Measurements from ENCODE around the gene ABCD1.
A peak's percentile ranks its signal among the peaks of the same experiment; 100 is the strongest.

DNA sequence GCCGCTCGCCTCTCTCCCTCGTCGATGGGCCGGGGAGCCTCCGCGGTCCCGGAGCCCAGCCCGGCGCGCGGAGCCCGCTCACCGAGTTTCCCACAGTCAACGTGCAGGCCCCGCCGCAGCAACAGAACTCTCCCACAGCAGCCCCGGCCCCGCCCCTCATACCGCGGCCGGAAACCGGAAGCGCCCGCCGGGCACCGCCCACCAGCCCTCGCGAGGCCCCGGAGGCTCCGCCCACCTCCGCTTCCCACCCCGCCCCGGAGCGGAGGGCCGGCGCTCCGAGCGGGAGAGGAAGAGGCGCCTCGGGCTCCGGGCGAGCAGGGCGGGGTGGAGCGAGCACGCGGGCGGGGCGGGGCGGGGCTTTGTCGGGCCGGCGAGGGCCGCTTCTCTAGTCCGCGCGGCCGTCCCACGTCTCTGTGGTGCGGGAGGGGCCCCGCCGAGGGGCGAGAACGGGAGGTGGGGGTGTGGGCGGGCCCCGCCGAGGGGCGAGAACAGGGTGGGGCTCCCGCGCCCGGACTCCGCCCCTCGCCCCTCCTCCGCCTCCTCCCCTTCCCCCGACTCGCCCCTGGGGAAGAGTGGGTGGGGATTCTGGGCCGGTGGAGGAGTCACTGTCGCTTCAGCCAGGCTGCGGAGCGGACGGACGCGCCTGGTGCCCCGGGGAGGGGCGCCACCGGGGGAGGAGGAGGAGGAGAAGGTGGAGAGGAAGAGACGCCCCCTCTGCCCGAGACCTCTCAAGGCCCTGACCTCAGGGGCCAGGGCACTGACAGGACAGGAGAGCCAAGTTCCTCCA, at the start of gene ABCD1, which contains the start of gene BCAP31:
- TF ChIP-seq CTCF (IDR thresholded peaks at IDR 0.05), result no peak
- peak; percentile 36 to 91 (median 89) for TF ChIP-seq POLR2AphosphoS5 (IDR thresholded peaks at IDR 0.05)
- TF ChIP-seq POLR2A (IDR thresholded peaks at IDR 0.05), result peak in 2 of 4 donors; percentile 20 to 23
- no peak for TF ChIP-seq EP300 (IDR thresholded peaks at IDR 0.05)
